ENCODE data around the gene TMEM201.

Gene TMEM201

DNA sequence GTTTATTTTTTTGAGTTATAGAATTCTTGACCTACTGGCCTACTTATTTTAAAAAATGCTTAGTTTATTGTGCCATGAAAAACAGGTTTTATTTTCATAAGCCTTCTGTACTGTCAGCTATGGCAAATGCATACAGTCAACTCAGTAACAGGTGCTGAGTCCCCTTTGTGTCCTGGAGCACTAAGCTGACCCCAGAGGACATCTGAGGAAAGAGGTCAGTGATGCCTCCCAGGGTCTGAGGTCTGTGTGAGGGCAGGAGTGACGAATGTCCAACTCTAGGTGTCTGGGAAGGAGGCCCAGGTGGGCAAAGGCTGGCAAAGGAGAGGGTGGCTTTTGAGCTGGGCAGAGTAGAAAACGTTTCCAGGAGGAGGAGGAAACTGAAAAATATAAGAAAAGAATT lies 7.8 kb upstream of the TMEM201 start:
- DNase-seq (ENCODE audit: low read depth, low spot score), result no peak

DNA sequence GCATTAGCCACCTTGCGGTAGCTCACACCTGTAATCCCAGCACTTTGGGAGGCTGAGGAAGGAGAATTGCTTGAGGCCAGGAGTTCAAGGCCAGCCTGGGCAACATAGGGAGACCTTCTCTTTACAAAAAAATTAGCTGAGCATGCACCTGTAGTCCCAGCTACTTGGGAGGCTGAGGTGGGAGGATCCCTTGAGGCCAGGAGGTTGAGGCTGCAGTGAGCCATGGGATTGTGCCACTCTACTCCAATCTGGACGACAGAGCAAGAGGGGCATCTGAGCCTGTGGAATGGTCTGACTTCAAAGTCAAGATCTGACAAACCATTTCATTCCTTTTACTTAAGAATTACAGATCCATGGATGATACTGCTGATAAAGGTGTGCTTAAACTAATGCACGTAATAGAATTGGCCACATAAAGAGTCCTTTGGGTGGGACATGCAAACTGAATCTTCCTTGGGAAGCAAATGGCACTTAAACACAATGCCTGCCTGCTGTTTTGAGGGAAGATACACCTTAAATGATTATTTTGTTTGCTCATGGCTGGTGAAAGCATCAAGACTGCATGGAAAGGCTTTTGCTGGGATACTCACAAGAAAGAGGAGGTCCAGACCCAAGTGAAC lies 2.5 kb upstream of the TMEM201 start:
- DNase-seq (ENCODE audit: low read depth, low spot score), result no peak

DNA sequence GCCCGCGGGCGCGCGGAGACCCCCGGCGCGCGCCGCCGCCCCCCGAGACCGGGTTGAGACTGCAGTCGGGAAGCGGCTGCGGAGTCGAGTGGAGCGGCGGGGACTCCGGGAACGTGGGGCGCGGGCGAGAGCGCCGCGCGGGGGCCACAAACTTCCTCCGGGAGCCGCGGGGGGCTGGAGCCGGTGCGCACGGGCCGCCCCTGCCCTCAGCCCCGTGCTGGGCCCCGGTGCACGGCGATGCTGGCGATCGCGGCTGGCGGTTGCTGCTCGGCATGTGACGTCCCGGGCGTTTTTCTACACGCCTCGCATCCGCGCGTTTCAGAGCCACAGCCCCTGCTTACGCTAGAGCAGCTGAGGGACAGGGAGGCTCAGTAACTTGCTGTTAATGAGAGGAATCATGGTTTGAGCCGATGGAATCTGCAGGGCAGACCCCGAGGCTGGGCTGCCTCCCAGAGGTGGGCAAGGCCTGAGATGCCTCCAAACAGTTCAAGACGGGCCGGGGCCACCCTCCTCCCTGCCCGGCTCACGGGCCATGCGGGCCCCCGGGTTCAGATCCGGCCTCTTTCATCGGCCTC lies 520 bp downstream of the TMEM201 start:
- no peak for DNase-seq (ENCODE audit: low read depth, low spot score)

DNA sequence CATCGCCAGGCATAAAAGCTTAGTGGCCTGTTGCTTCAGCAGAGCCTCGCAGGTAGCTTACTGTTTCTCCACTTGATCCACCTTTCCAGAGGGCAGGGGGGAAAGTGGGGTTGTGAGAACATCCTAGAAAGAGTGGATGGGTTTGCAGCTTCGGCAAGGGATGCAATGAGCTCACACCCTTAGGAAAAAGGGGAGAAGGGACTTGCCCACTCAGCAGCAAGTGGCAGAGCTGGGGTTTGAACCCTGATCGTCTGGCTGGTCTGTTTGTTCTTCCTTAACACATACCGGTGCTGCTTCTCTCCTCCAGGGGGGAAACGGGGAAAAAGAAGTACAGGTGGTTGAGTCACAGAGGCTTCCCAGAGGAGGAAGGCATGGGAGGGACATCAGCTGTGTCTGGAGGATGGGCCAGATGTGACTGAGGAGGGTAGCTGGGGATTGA lies 1.0 kb downstream of the TMEM201 start:
- no peak for DNase-seq (ENCODE audit: low read depth, low spot score)

DNA sequence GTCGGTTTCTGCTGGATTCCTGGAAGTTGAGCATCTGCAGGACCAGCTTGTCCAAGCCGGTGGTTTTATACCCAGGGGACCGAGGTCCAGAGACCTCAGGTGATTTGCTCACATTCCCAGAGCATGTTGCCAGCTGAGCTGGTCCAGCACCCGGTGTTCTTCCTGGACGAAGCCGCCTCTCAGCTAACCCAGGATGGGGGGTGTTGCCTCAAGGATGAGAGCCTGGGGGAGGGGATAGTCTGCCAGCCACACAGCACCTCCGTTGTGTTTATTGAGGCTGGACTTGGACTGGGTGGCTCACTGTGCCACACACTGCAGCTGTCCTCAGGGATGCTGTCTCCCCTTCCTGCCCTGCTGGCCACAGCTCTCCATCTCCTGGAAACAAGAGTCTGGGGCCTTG lies 1.5 kb downstream of the TMEM201 start:
- no peak for DNase-seq (ENCODE audit: low read depth, low spot score)

DNA sequence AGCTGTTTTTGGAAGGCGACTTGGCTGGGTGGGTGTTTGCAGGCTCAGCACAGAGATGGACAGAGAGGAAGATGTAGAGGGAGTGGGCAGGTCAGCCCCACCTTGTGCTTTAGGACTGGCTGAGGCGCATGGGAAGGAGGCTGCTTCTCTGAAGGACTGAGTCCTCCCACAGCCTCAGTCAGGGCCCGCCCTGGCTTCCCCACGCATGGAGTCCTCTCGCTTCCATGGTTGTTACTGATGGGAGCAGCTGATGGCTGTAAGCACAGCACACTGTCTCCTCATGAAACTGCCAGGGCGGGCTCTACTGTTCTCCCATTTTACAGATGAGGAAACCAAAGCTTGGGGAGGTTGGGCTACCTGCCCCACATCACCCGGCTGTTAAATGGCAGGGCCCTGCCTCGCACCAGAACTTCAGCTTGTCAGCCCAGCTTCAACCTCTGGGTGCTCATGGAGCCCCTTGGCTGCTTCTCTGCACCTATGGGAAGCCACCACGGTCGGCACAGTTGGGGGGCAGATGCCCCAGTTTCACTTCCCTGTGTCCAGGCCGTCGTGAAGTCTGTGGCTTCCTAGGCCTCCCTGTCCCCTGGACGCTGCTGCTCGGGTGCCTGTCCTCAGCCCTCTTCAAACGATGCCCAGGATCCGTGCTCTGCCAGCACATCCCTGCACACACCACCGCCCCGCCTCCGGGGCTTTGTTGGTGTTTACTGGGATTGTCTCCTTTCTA lies 2.4 kb downstream of the TMEM201 start:
- no peak for DNase-seq (ENCODE audit: low read depth, low spot score)

DNA sequence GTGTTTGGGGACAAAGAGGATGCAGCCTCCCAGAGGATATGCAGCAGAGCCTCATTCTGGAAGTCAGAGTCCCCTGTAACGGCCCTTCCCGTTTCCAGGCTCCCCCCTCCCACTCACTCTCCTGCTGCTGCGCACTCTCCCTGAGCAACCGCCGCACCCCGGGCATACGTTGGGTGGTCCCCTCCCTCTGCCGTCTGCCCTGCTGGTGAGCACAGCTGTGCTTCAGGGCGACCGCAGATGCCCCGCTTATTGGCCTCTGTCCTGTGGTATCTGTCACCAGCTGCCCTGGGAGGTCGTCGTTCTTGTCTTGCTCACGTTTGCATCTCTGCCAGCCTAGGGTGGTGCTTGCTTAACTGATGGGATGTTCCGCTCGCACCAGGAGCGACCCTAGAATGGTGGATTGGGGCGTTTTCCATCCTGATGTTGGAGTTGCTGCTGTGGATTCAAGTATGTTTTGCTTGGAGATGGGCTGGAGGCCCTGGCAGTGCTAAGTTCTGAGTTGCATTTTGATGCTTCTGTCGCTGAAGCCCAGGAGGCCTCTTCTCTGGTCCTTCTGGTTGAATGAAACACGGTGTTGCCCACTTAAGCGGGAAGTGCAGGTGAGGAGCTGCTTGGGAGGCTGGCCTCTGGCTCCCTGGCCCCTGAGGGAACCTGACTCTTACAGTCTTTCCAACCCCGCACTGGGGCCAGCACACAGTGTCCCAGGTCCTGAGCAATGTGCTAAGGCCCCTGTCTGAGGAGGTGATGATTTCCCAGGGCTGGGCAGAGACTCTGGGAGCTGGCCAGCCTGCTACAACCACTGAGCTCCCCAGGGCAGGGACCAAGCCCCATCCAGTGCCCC lies 3.2 kb downstream of the TMEM201 start:
- DNase-seq (ENCODE audit: low read depth, low spot score), result no peak

DNA sequence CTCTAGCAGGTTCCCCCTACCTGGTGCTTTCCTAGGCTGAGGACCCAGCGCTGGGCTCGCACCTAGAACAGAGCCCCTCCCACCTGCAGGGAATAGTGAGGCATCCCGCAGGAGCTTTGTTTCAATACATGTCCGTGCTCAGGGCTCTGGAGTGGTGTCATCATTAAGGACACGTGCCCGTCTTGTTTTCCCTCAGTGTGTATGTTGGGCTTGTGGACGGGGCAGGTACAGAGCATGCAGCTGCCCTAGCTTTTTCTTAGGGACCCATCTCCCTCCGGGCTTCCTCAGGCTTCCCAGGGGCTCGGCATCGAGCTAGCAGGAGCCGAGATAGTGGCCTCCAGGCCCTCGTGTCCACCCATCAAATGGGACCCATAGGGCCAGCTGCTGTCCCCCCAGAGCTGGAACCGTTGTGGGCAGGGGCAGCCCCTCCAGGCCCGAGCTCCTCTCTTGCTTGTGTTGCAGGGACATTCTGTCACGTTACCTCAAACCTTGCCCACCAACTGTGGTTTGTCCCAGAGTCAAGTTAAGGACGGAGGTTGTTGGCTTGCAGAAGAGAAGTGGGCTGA lies 3.9 kb downstream of the TMEM201 start:
- no peak for DNase-seq (ENCODE audit: low read depth, low spot score)

DNA sequence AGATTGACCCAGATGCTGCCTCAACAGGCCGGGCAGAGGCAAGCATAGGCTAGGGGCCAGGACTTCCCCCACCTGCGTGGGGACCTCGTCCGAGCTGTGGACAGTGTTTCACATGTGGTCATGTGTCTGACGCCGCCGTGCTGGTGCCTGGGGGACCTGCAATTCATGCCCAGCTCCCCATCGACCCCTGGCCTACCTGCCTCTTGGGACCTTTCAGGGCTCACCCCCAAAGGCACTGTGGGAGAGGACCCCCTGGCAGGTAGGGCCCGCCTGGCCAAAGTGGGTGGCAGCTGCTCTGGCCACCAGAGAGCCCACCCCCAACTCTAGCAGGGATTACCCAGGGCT lies 4.4 kb downstream of the TMEM201 start:
- DNase-seq (ENCODE audit: low read depth, low spot score), result no peak

DNA sequence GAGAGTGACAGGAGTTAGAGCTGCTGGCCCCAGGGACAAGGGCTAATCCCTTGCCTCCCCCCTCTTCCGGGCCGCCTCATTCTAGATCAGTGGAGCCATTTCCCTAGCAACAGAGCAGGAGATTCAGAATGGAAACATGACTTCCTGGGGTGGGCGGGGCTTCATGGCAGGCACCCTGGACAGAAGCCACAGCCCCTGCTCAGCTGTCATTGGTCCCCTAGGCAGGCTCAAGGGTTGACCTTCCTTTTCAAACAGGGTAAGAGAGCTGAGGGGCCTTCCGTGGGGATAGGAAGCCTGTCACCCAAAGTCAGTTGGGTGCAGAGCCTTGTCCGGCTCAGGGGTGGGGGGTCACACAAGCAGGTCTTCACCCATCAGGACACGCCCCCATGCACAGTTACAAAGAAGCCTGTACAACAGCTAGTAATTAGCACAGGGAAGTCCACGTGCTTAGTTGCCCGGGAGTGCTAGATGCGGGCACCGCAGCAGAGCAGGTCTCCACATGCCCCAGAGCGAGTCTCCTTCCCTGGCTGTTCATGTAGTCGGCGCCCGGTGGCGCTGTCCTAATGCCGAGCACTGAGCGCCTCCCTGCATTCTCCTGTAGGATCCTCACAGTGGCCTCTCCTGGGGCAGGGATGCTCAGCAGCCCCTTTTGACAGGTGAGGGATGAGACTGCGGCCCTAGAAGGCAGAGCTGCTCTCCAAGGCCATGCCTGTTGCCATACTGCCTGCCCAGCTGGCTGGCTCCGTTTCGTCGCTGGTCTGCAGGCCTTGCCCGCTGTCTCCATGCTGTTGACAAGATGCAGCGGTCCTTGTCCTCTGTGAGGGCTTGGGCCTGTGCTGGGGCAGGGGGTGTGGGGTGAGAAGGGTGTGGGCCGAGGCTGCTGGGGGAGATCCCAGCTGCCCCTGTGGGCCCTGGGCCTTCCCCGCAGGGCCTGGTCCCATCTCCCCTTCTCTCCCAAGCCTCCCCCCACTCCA lies 5.1 kb downstream of the TMEM201 start:
- no peak for DNase-seq (ENCODE audit: low read depth, low spot score)

DNA sequence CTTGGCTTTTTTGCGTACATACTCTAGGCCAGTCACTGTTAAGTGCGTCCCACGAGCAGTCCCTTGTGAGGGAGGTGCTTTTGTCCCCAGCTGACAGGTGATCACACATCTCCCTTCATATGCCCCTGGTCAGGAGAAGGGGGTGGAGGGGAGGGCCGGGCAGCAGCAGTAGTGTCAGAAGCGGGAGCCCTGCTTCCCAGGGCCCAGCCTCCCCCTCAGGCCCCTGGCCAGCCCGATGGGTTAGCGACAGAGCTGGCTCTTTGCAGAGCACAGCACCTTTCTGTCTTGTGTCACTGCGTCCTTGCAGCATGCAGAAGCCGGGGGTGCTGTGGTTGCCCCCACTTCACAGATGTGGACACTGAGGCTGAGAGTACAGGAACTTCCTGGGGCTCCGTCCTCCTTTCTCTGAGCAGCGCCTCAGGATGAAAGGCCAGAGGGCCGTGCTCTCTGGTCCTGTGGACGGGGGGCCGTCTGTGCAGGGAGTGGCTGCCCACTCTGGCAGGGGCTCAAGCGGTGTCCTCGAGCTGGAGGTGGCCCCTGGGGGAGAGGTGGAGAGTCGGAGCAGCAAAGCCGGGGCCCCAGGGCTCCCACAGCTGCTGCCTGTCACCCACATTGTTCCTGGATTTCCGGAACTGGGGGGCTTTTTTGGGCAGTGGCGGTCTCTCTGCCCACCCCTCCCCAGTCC lies 5.9 kb downstream of the TMEM201 start:
- DNase-seq (ENCODE audit: low read depth, low spot score), result no peak

DNA sequence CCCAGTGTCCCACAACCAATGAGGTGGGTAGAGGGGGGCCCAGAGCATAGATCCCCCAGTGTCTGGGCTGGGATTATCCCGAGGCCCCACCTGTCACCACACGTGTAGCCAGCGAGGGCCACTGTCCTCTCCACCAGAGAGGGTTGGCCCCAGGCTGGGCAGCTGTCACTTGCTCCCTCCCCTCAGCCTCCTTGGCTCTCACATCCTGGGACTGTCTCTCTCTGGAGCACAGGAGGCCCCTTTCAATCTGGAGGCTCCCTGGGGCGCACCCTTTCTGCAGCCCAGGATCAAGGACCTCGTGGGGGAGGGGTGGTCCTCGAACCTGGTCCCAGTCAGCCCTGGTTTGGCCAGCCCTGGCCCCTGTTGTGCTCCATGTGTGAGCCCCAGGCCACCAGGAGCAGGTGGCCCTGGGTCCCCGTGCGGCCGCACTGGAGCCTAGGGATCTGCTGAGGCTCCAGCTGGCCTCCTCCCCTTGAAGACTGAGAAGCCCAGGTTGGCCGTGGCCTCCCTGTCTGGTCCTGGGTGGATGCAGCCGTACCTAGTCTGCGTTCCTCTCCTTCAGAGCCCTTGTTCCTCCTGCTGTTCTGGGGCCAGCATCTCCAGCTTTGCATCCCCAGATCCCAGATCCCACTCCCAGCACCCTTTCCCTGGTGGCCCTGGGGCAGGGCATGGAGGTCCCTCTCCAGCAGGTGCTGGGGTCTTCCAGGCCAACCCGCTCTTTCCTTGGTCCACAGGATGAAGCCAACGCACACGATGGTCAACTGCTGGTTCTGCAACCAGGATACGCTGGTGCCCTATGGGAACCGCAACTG lies 6.7 kb downstream of the TMEM201 start:
- DNase-seq (ENCODE audit: low read depth, low spot score), result no peak

DNA sequence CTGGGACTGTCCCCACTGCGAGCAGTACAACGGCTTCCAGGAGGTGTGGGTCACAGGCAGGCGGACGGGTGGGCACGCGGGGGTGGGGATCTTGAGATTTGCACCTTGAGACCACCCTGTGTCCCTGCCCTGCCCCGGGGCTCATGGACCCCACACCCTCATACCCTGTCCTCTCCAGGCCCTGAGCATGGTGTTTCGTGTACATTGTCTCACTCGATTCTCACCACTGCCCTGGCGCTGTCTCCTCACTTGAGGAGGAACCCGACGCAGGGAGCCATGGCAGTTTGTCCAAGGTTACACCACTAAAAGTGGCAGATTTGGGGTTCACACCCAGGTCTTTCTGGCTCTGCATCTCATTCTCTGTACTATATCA lies 7.2 kb downstream of the TMEM201 start:
- DNase-seq (ENCODE audit: low read depth, low spot score), result no peak

DNA sequence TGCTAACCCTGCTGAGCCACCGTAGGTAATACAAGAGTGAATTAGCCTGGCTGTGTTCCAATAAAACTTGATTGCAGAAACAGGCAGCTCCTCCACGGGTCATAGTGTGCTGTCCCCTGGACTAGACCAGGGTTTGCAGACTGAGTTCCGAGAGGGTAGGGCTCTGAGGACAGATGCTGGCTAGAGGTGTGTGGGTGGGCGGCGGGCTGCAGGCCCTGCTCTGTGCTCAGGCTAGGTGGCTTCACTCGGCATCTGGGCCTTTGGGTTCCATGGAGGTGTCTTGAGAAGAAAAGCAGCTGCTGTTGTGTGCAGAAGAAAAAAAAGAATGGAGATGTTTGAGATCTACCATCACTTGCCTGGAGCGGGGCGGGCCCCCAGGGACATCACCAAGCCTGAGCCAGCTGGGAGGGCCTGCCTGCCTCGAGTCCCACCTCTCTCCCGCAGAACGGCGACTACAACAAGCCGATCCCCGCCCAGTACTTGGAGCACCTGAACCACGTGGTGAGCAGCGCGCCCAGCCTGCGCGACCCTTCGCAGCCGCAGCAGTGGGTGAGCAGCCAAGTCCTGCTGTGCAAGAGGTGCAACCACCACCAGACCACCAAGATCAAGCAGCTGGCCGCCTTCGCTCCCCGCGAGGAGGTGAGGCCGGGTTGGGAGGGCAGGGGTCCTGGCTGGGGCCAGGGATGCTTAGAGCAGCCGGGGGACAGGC lies 7.9 kb downstream of the TMEM201 start:
- DNase-seq (ENCODE audit: low read depth, low spot score), result no peak

DNA sequence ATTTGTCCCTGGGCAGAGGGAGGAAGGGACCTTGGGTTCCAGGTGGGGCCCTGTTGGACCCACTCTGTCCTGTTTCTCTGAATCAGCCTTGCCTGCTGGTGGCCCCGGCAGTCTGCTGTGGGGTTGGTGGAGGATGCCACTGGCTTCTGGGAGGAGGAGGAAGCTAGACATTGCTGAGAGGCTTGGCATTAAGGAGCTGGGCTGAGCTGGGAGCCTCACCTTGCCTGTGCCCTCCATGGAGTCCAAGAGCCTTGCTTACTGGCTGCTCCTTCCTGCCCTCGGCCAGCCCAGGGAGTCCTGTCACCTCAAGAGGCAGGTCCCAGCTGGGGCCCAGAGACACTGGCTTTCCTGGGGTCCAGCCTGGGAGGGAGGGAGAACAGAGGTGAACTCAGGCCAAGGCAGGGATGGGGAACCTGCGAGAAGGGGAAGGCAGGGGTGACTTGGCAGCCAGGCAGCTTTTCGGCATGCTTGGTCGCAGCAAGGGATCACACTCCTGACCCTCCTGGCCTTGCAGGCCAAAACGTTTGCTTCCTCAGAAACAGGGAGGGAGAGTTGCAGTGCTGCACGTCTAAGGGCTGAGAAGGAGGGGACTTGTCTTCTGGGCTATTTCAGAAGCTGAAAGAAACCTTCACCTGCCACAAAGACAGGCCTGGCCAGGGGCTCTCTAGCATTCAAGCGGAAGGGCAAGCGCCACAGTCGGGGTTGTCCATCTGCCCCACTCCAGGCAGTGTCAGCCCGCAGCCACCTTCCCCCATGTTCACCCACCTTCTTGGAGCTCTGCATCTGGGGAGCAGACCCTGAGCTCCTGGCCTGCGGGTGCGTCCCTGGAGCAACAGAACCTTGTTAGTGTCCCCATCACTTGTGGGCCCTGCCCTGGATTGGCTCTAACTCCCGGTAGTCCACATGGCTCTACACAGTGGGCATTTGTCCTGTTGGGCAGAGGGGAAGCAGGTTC lies 8.9 kb downstream of the TMEM201 start:
- DNase-seq (ENCODE audit: low read depth, low spot score), result no peak

DNA sequence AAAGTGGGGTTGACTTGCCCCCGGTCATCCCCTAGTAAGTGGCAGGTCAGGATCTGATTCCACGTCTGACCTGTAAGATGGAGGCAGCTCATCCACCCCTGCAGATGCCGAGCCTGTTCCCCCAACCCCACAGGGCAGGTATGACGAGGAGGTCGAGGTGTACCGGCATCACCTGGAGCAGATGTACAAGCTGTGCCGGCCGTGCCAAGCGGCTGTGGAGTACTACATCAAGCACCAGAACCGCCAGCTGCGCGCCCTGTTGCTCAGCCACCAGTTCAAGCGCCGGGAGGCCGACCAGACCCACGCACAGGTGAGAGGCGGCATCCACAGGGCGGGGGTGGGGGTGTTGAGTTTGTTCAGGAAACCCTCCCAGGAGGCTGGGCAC lies 9.6 kb downstream of the TMEM201 start:
- DNase-seq (ENCODE audit: low read depth, low spot score), result no peak

DNA sequence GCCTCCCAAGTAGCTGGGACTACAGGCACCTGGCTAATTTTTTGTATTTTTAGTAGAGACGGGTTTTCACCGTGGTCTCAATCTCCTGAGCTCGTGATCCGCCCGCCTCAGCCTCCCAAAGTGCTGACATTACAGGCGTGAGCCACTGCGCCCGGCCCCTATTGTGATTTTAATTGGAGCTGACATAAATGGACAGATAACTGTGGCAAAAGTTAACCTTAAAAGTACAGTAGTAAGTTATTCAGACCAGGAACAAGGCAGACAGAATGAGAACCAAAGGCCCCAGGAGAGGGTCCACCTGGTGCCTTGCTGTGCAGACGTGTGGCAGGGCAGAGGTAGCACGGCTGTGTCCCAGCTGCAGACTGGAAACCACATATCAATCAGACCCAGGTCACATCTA lies 11.0 kb downstream of the TMEM201 start:
- DNase-seq (ENCODE audit: low read depth, low spot score), result no peak
